GM12891 (cell line): Measurements from ENCODE around the gene ALKBH3.

Experiments used
- DNase-seq: peaks from one replicate; pipeline ENCODE4 v3.0.0; 2011; ENCODE audit warnings: low spot score; ENCODE audit not compliant: insufficient read length
- FAIRE-seq: peaks from 2 replicates; lab custom pipeline; 2011; peaks lifted over from hg19 to GRCh38; lab: Jason Lieb, UNC
- PAX5 ChIP-seq: IDR thresholded peaks from 2 replicates; pipeline ENCODE4 v1.6.1; 2011; ENCODE audit warnings: low read length, moderate library complexity, mild to moderate bottlenecking; ENCODE audit not compliant: insufficient read depth, severe bottlenecking
- POLR2A ChIP-seq: IDR thresholded peaks from 2 replicates; pipeline ENCODE4 v1.6.1; 2011; ENCODE audit warnings: low read depth, low read length, control low read depth
- POLR2AphosphoS5 ChIP-seq: IDR thresholded peaks from 2 replicates; pipeline ENCODE4 v1.6.1; 2011; ENCODE audit warnings: low read depth, low read length, control low read depth
- POU2F2 ChIP-seq: IDR thresholded peaks from 2 replicates; pipeline ENCODE4 v1.6.1; 2011; ENCODE audit warnings: low read depth, mild to moderate bottlenecking, control low read depth, low read length, moderate library complexity
- SPI1 ChIP-seq: IDR thresholded peaks from 2 replicates; pipeline ENCODE4 v1.6.1; 2011; ENCODE audit warnings: low read depth, low read length, control low read depth
- TAF1 ChIP-seq: IDR thresholded peaks from 2 replicates; pipeline ENCODE4 v1.6.1; 2011; ENCODE audit warnings: low read depth, low read length, control low read depth

Gene ALKBH3

DNA sequence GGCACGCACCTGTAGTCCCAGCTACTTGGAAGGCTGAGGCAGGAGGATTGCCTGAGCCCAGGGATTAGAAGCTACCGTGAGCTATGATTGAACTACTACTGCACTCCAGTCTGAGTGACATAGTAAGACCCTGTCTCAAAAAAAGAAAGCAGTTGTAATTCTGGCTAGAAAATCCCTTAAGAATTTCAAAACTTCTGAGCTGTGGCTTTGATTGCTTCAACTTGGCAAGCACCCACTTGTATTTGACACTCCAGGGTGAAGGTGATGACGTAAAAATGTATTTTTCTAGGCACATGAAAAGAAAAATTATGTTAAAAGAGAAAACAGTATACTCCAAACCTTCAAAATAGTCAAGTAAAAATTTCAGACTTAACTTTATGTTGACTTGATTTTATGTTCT lies 23.6 kb upstream of the ALKBH3 start:
- no peak for TF ChIP-seq SPI1
- TF ChIP-seq POLR2AphosphoS5, result no peak
- no peak for TF ChIP-seq POLR2A
- no peak for TF ChIP-seq PAX5
- TF ChIP-seq POU2F2, result no peak
- no peak for TF ChIP-seq TAF1
- FAIRE-seq, result no peak
- no peak for DNase-seq

DNA sequence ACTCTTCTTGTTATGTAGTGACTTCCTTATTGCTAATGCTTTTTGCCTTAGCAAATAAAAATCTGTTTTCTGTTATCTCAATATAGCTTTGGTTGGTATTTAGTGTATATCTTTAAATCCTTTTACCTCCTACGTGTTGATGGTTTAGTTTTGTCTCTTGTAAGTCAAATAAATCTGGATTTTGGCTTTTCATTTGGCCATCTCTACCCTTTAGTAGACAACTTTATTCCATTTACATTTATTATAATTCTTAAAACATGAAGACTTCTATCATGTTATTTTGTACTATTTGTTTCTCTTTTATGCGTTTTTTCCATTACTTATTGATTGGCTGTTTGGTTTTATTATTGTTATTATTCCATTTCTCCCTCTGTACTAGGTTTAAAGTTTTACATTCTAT lies 19.5 kb upstream of the ALKBH3 start:
- no peak for FAIRE-seq
- TF ChIP-seq POLR2AphosphoS5 (no peak), TAF1 (no peak), SPI1 (no peak)
- no peak for DNase-seq

DNA sequence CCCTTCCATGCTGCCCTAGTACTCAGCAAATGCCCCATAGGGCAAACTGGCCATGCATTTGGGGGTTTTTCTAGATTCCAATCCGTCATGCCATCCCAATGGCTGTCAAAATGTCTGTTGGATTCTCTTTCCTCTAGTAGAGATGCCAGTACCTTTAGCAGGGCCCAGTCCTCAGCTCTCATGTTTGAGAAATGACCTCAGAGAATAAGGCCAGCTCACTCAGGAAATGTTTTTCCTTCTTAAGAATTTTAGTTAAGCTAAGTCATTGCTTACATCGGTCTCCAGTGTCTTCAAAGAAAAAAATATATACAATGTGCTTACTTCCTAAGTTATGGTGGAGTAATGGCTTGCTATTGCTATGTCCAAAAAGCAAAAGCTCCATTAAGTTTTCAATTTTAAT lies 14.1 kb upstream of the ALKBH3 start:
- DNase-seq (no peak), FAIRE-seq (no peak)

DNA sequence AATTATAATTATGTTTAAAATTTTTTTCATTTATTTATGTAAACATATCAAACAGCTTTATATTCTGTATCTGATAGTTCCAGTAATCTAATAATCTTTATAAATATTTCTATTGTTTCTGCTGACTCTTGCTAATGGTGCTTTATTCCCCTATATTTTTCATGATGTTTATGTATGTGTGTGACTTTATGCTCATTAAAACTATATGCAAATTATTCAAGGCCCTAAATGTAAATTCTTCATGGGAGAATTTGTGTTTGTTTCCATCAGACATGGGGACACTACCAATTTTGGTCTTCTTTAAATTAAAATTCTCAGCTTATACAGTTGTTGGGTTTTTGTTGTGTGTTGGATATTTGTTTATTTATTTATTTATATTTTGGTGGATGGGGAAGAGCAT lies 13.7 kb upstream of the ALKBH3 start:
- no peak for FAIRE-seq
- TF ChIP-seq TAF1, result no peak
- TF ChIP-seq POLR2AphosphoS5, result no peak
- no peak for TF ChIP-seq POU2F2

More for the DNA sequence above, 14.1 kb upstream of the ALKBH3 start:
- no peak for TF ChIP-seq PAX5
- TF ChIP-seq SPI1, result no peak
- no peak for TF ChIP-seq POLR2A
- TF ChIP-seq TAF1, result no peak
- TF ChIP-seq POU2F2, result no peak
- TF ChIP-seq POLR2AphosphoS5, result no peak

DNA sequence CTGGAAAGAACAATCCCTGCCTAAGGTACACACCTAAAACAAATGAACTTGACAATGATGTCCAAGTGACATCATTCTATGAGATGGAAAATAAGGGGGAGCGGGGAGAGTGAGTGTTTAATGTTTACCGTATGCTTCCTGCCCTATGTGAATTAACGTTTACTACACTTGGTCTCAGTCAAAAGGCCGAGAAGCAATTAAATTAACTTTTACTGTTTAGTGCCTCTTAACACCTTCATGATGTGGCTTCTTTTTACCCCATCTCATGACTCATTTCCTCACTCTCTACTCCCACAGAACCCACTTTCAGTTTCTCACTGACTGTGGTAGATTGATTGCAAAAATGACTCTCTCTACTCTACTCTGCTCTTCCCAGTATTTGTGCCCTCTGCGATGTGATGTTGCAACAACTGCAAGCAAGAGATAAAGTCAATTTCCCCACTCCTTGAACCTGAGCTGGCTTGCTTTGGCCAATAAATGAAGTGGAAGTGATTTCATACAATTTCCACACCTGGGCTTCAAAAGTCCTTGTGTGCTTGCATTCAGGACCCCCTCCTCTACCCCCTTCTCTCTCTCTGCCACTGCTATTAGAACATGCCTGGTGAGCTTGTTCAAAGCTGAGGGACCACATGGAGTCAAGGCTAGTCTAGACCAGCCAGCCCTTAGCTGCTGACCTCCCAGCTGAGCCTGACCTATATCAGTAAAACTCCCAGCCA lies 11.6 kb upstream of the ALKBH3 start:
- FAIRE-seq, result peak; percentile 98
- peak; percentile 43 for DNase-seq
- TF ChIP-seq POLR2AphosphoS5 (no peak), POLR2A (no peak), SPI1 (peak; percentile 51), POU2F2 (0 out of 2 replicates have a peak, but pooled peaks have one; percentile 24)

More for the DNA sequence above, 13.7 kb upstream of the ALKBH3 start:
- no peak for DNase-seq

DNA sequence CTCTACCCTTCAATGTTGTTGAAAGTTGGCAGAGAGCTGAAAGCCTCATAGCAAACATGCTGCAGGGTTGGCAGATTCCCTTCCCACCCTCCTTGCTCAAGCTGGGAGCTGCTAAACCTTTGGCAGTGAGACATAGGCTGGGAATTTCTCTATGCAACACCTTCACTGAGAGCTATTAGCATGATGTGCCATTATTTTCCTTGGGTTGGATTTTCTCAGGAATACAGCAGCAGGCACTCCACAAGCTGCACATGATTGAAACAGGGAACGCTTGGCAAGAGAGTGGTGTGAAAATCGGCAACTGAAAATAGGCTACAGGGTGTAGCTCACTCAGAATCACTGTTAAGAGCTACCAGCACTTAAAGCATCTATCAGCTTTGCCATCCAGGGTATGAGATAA lies 9.6 kb upstream of the ALKBH3 start:
- TF ChIP-seq POLR2A (no peak), POLR2AphosphoS5 (no peak), POU2F2 (no peak), PAX5 (no peak), TAF1 (no peak), SPI1 (no peak)
- FAIRE-seq, result no peak
- DNase-seq, result no peak

DNA sequence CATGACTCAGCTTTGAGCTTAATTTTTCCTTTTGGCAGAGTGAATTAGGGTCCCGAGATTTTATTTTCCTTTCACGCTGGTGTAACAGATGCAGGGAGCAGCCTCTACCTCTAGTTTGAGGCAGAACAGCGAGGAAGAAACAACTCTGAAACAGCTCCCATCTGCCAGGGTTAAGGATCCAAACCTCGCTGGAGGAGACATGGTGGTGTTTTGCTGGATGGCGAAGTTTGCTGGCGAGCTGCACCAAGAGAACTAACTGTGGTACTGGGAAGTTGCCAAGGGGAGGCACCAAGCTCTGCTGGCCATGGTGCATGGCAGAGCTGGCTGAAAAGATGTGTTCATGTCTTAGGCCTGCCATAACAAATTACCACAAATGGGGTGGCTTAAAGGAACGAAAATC lies 7.6 kb upstream of the ALKBH3 start:
- TF ChIP-seq POLR2AphosphoS5 (no peak), PAX5 (no peak), SPI1 (no peak), POU2F2 (no peak), TAF1 (no peak), POLR2A (no peak)
- DNase-seq (no peak), FAIRE-seq (no peak)

DNA sequence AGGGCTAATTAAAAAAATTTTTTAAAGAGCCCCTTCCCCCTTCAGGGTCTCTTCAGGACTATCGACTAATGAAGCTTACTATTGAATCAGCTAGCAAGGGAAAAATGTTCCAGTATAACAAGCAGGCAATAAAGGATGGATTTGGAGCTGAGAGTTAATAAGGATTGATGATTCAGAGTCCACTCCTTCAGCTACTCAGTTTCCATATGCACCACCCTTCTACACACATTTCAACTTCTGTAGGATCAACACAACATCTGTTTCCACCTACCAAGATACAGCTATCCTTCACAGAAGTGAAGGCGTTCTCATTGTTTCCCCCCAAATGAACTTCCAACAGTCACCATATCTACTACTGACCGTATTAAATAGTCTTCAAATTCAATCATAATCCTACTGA lies 6.6 kb upstream of the ALKBH3 start:
- DNase-seq (no peak), FAIRE-seq (no peak)
- TF ChIP-seq POLR2A, result no peak
- no peak for TF ChIP-seq POLR2AphosphoS5
- TF ChIP-seq POU2F2, result no peak
- TF ChIP-seq SPI1, result no peak
- TF ChIP-seq PAX5, result no peak
- no peak for TF ChIP-seq TAF1

DNA sequence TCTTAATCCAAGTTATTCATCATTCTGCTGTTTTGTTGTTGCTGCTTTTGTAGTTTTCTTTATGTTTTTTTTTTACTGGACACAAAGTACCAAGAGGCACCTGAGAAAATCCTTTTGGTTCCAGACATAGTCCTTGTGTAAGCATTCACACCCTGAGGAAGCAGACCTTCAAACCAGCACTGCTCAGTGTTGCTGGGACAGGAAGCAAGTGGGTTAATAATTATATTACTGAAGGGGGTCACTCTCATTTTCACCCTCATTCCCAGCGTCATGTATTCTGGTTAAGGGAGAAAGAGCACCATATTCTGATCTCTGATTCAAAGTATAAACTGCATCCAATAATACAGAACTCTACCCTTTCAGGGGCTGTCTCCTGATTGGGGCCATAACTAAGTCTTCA lies 5.9 kb upstream of the ALKBH3 start:
- TF ChIP-seq POU2F2, result no peak
- TF ChIP-seq PAX5, result no peak
- no peak for TF ChIP-seq SPI1
- no peak for TF ChIP-seq POLR2AphosphoS5
- no peak for TF ChIP-seq POLR2A
- no peak for TF ChIP-seq TAF1
- FAIRE-seq, result no peak
- no peak for DNase-seq
